SK-N-SH treated with all-trans-retinoic acid at 6 μM for 48 hours (cell line): ENCODE results near the gene ABCG2.
"Not testable (repeated sequence)": the region's sequence is repeated elsewhere in the genome, so short reads cannot be mapped to it uniquely, and the experiment has no call there.

Experiments used
- ATAC-seq: fragments of 200-7000 bp; cut with Tn5 transposase; 3 replicates; pipeline ENCODE4 v1.9.1; 2020; ENCODE audit warnings: mild to moderate bottlenecking, moderate library complexity
- ARNTL ChIP-seq: fragments of 450-650 bp; formaldehyde crosslinking; IDR thresholded peaks from 2 replicates; pipeline ENCODE4 v1.5.0; 2020; ENCODE audit warnings: low read depth, mild to moderate bottlenecking, moderate library complexity, borderline replicate concordance
- BACH2 ChIP-seq: fragments of 250-450 bp; sonication (Bioruptor Pico); IDR thresholded peaks from 2 replicates; pipeline ENCODE4 v1.9.0; 2021; ENCODE audit warnings: mild to moderate bottlenecking, borderline replicate concordance
- CREB5 ChIP-seq: fragments of 250-450 bp; sonication (Bioruptor Pico); IDR thresholded peaks from 2 replicates; pipeline ENCODE4 v1.5.1; 2020; ENCODE audit warnings: low read depth, mild to moderate bottlenecking, moderate library complexity
- CSDC2 ChIP-seq: fragments of 250-450 bp; sonication (Bioruptor Pico); IDR thresholded peaks from 2 replicates; pipeline ENCODE4 v1.5.0; 2020; ENCODE audit warnings: mild to moderate bottlenecking, moderate library complexity
- ESRRG ChIP-seq: fragments of 250-450 bp; sonication (Bioruptor Pico); IDR thresholded peaks from 2 replicates; pipeline ENCODE4 v1.6.1; 2021; ENCODE audit warnings: mild to moderate bottlenecking
- GLIS3 ChIP-seq: fragments of 250-450 bp; sonication (Bioruptor Pico); IDR thresholded peaks from 2 replicates; pipeline ENCODE4 v1.5.0; 2020; ENCODE audit warnings: mild to moderate bottlenecking, moderate library complexity
- ISL1 ChIP-seq: fragments of 250-450 bp; sonication (Bioruptor Pico); IDR thresholded peaks from 2 replicates; pipeline ENCODE4 v2.1.2; 2022; ENCODE audit warnings: mild to moderate bottlenecking, moderate library complexity
- OSR1 ChIP-seq: fragments of 250-450 bp; sonication (Bioruptor Pico); IDR thresholded peaks from 2 replicates; pipeline ENCODE4 v1.8.0; 2022; ENCODE audit warnings: moderate library complexity, mild to moderate bottlenecking, inconsistent platforms
- POU6F1 ChIP-seq: fragments of 250-450 bp; sonication (Bioruptor Pico); IDR thresholded peaks from 2 replicates; pipeline ENCODE4 v1.8.0; 2021; ENCODE audit warnings: low read depth, mild to moderate bottlenecking, moderate library complexity, borderline replicate concordance
- PPARA ChIP-seq: fragments of 250-450 bp; sonication (Bioruptor Pico); IDR thresholded peaks from 2 replicates; pipeline ENCODE4 v1.5.0; 2020; ENCODE audit warnings: mild to moderate bottlenecking, borderline replicate concordance
- RARB ChIP-seq: fragments of 250-450 bp; sonication (Bioruptor Pico); IDR thresholded peaks from 2 replicates; pipeline ENCODE4 v1.8.0; 2021; ENCODE audit warnings: mild to moderate bottlenecking, moderate library complexity
- SNAI2 ChIP-seq: fragments of 250-450 bp; sonication (Bioruptor Pico); IDR thresholded peaks from 2 replicates; pipeline ENCODE4 v1.5.0; 2020; ENCODE audit warnings: mild to moderate bottlenecking, moderate library complexity
- TCF4 ChIP-seq: fragments of 250-450 bp; sonication (Bioruptor Pico); IDR thresholded peaks from 2 replicates; pipeline ENCODE4 v1.8.0; 2021; ENCODE audit warnings: mild to moderate bottlenecking, moderate library complexity, borderline replicate concordance
- TOX ChIP-seq: fragments of 250-450 bp; sonication (Bioruptor Pico); IDR thresholded peaks from 2 replicates; pipeline ENCODE4 v1.8.0; 2021; ENCODE audit warnings: mild to moderate bottlenecking, moderate library complexity, borderline replicate concordance
- TSHZ2 ChIP-seq: fragments of 250-450 bp; sonication (Bioruptor Pico); IDR thresholded peaks from 2 replicates; pipeline ENCODE4 v1.5.0; 2020; ENCODE audit warnings: mild to moderate bottlenecking, moderate library complexity
- ZC3H10 ChIP-seq: fragments of 250-450 bp; sonication (Bioruptor Pico); IDR thresholded peaks from 2 replicates; pipeline ENCODE4 v1.5.1; 2021; ENCODE audit warnings: mild to moderate bottlenecking, moderate library complexity
- ZFP3 ChIP-seq: fragments of 250-450 bp; sonication (Bioruptor Pico); IDR thresholded peaks from 2 replicates; pipeline ENCODE4 v1.5.0; 2020; ENCODE audit warnings: mild to moderate bottlenecking, moderate library complexity
- ZFP30 ChIP-seq: fragments of 450-650 bp; formaldehyde crosslinking; IDR thresholded peaks from 2 replicates; pipeline ENCODE4 v1.5.0; 2022; ENCODE audit warnings: mild to moderate bottlenecking, moderate library complexity
- ZNF565 ChIP-seq: fragments of 450-650 bp; formaldehyde crosslinking; conservative IDR thresholded peaks from 2 replicates; pipeline ENCODE4 v1.5.0; 2020; ENCODE audit warnings: low read depth, mild to moderate bottlenecking, moderate library complexity
- ZNF70 ChIP-seq: fragments of 450-650 bp; formaldehyde crosslinking; IDR thresholded peaks from 2 replicates; pipeline ENCODE4 v1.5.0; 2020; ENCODE audit warnings: mild to moderate bottlenecking, moderate library complexity
- ZNF8 ChIP-seq: fragments of 450-650 bp; formaldehyde crosslinking; IDR thresholded peaks from 2 replicates; pipeline ENCODE4 v1.5.0; 2020; ENCODE audit warnings: mild to moderate bottlenecking, moderate library complexity
- TF ChIP-seq, protein P1 (sequence below): fragments of 250-450 bp; sonication (Bioruptor Pico); IDR thresholded peaks from 2 replicates; pipeline ENCODE4 v1.8.0; 2020; ENCODE audit warnings: mild to moderate bottlenecking, moderate library complexity, borderline replicate concordance
- TF ChIP-seq, protein P2 (sequence below): fragments of 250-450 bp; sonication (Bioruptor Pico); IDR thresholded peaks from 2 replicates; pipeline ENCODE4 v1.5.1; 2021; ENCODE audit warnings: mild to moderate bottlenecking, moderate library complexity

The ABCG2 gene

DNA sequence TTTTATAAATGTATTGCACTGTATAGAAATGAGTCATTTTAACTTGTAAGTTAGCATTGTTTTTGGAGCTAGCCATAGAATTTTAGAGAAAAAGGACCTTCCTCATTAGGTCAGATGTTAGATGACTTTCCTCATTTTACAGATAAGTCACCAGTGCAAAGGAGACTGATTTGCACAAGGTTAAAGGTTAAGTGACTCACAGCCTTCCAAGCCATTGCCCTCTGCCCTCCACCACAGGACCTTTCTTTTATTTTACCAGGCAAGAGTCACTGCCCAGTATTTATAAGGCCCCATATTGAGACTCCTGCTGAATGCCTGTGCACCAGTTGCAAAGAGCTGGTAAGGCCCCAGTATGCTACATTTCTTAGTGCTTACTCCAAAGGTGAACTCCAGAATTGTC, 4.2 kb upstream of the ABCG2 start:
- no peak for TF ChIP-seq ZNF565 (CRISPR knock-in tag)
- TF ChIP-seq ZFP30 (CRISPR knock-in tag) = no peak
- TF ChIP-seq ZNF70 (CRISPR knock-in tag) = no peak
- no peak for TF ChIP-seq ZNF8 (CRISPR knock-in tag)
- TF ChIP-seq CREB5 (CRISPR knock-in tag) = no peak
- TF ChIP-seq CSDC2 (CRISPR knock-in tag) = no peak
- no peak for TF ChIP-seq RARB (CRISPR knock-in tag)
- no peak for TF ChIP-seq PPARA (CRISPR knock-in tag)
- no peak for TF ChIP-seq TOX
- TF ChIP-seq ARNTL (CRISPR knock-in tag) = no peak
- no peak for TF ChIP-seq ISL1
- no peak for TF ChIP-seq OSR1 (CRISPR knock-in tag)
- ATAC-seq = no peak

DNA sequence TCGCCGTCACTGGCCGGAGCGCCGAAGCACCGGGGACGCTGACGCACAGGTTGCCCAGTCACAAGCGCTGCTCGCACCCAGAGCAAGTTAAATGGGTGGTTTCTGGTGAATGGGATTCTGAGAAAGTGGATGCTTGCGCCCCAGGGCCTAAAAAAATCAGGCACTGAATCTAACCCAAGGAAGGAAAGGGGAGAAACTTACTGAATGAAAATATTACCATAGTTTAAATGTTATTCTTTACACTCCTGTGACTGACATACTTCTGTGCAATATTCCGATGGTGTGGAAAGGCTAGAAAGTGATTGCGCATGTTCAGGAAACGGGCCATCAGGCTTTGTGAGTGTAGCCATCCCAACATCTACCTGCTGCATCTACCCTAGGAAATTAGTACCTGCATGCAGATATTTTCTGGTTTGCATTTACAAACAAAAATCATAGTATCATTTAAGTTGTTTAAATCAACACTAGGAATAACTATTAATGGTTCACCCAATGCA, 838 bp upstream of the ABCG2 start:
- peak; percentile 76 for ATAC-seq
- no peak for TF ChIP-seq OSR1 (CRISPR knock-in tag)
- TF ChIP-seq, protein P1, sequence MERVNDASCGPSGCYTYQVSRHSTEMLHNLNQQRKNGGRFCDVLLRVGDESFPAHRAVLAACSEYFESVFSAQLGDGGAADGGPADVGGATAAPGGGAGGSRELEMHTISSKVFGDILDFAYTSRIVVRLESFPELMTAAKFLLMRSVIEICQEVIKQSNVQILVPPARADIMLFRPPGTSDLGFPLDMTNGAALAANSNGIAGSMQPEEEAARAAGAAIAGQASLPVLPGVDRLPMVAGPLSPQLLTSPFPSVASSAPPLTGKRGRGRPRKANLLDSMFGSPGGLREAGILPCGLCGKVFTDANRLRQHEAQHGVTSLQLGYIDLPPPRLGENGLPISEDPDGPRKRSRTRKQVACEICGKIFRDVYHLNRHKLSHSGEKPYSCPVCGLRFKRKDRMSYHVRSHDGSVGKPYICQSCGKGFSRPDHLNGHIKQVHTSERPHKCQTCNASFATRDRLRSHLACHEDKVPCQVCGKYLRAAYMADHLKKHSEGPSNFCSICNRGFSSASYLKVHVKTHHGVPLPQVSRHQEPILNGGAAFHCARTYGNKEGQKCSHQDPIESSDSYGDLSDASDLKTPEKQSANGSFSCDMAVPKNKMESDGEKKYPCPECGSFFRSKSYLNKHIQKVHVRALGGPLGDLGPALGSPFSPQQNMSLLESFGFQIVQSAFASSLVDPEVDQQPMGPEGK (CRISPR knock-in tag) = no peak
- TF ChIP-seq TSHZ2 = no peak
- TF ChIP-seq ISL1 = no peak
- TF ChIP-seq ZC3H10 (CRISPR knock-in tag) = no peak
- TF ChIP-seq SNAI2 (CRISPR knock-in tag) = no peak

- TF ChIP-seq RARB (CRISPR knock-in tag) = no peak
- TF ChIP-seq ESRRG (CRISPR knock-in tag) = no peak
- TF ChIP-seq, protein P2, sequence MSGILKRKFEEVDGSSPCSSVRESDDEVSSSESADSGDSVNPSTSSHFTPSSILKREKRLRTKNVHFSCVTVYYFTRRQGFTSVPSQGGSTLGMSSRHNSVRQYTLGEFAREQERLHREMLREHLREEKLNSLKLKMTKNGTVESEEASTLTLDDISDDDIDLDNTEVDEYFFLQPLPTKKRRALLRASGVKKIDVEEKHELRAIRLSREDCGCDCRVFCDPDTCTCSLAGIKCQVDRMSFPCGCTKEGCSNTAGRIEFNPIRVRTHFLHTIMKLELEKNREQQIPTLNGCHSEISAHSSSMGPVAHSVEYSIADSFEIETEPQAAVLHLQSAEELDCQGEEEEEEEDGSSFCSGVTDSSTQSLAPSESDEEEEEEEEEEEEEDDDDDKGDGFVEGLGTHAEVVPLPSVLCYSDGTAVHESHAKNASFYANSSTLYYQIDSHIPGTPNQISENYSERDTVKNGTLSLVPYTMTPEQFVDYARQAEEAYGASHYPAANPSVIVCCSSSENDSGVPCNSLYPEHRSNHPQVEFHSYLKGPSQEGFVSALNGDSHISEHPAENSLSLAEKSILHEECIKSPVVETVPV (CRISPR knock-in tag) = no peak
- no peak for TF ChIP-seq BACH2 (CRISPR knock-in tag)
- no peak for TF ChIP-seq ARNTL (CRISPR knock-in tag)
- TF ChIP-seq TCF4 (CRISPR knock-in tag) = no peak
- TF ChIP-seq POU6F1 (CRISPR knock-in tag) = no peak
- no peak for TF ChIP-seq ZFP3 (CRISPR knock-in tag)
- no peak for TF ChIP-seq ZNF8 (CRISPR knock-in tag)
- no peak for TF ChIP-seq CSDC2 (CRISPR knock-in tag)
- TF ChIP-seq ISL1 = no peak
- TF ChIP-seq GLIS3 (CRISPR knock-in tag) = no peak
- no peak for TF ChIP-seq TSHZ2
- peak; percentile 59 for ATAC-seq
Measured at GRCh38 chr4:88158038-88158488, 376 bp downstream of the ABCG2 start.

DNA sequence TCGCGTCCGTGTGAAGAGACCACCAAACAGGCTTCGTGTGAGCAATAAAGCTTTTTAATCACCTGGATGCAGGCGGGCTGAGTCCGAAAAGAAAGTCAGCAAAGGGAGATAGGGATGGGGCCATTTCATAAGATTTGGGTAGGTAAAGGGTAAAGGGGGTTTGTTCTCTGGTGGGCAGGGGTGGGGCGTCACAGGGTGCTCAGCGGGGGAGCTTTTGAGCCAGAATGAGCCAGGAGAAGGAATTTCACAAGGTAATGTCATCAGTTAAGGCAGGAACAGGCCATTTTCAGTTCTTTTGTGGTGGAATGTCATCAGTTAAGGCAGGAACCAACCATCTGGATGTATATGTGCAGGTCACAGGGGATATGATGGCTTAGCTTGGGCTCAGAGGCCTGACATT, 6.1 kb downstream of the ABCG2 start:
- ATAC-seq = not testable (repeated sequence)
